Transverse colon (tissue), 4 donors: Measurements from ENCODE around the gene PPP1R14B.

Experiments
- CTCF ChIP-seq, 5 experiments: fragments of 200-600 bp in 3 of 5; fragments of 450-650 bp in 2 of 5; sonication (generic) in 3 of 5; IDR thresholded peaks; 1 replicate in 2 of 5; 2 replicates in 3 of 5; pipeline ENCODE4 v1.5.1; 2016 to 2017; ENCODE audit warnings: antibody characterized with exemption in 5 of 5, inconsistent platforms in 3 of 5, mild to moderate bottlenecking in 2 of 5, moderate library complexity in 1 of 5
- EP300 ChIP-seq: sonication (generic); formaldehyde crosslinking; IDR thresholded peaks from one replicate; pipeline ENCODE4 v1.6.1; 2017; ENCODE audit warnings: antibody characterized with exemption, low read depth
- POLR2A ChIP-seq: fragments of 450-650 bp; IDR thresholded peaks from one replicate; pipeline ENCODE4 v1.6.1; 2016; ENCODE audit warnings: antibody characterized with exemption, mild to moderate bottlenecking, moderate library complexity
- POLR2AphosphoS5 ChIP-seq, 3 donors: sonication (generic); formaldehyde crosslinking; IDR thresholded peaks; one replicate each; pipeline ENCODE4 v1.6.1; 2016; ENCODE audit warnings: antibody characterized with exemption in 3 of 3

DNA sequence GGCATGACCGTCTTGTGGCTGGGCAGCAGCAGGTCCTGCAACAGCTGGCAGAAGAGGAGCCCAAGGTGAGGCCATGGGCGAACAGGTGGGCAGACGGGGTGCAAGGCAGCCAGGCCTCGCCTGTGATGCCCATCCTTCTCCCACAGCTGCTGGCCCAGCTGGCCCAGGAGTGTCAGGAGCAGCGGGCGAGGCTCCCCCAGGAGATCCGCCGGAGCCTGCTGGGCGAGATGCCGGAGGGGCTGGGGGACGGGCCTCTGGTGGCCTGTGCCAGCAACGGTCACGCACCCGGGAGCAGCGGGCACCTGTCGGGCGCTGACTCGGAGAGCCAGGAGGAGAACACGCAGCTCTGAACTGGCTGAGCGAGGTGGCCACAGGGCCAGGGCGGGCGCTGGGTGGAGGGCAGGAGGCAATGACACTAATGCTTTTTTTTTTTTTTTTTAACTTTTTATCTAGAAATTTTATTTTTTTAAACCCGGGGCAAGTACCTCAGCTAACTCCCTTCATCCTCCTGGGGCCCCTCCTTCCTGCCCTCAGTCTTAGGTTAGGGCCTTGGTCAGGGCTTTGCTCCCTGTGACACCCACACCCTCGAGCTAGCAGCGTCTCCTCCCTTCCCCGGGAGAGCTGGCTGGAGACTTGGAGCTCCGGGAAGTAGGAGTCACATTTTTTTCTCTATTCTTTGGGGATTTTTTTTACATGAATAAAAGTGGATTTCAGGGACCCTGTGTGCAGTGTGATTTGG lies 20.6 kb upstream of the PPP1R14B start:
- no peak for TF ChIP-seq CTCF (IDR thresholded peaks at IDR 0.05)
- no peak for TF ChIP-seq POLR2A
- TF ChIP-seq EP300, result no peak
- no peak for TF ChIP-seq POLR2AphosphoS5 (IDR thresholded peaks at IDR 0.05)
